Measurements from ENCODE around the gene VKORC1.
A peak's percentile ranks its signal among the peaks of the same experiment; 100 is the strongest.

The VKORC1 gene

GRCh38 chr16:31082368-31083045 lies 12.1 kb downstream of the VKORC1 start:
- no peak for DNase-seq (ENCODE audit: low read depth, low spot score)

- no peak for DNase-seq (ENCODE audit: low read depth, low spot score)
Measured at GRCh38 chr16:31081428-31082351, 12.9 kb downstream of the VKORC1 start.

- no peak for DNase-seq (ENCODE audit: low read depth, low spot score)
Measured at GRCh38 chr16:31080756-31081419, 13.7 kb downstream of the VKORC1 start.

GRCh38 chr16:31080035-31080629 lies 14.5 kb downstream of the VKORC1 start:
- no peak for DNase-seq (ENCODE audit: low read depth, low spot score)

- DNase-seq (ENCODE audit: low read depth, low spot score) = no peak
Measured at GRCh38 chr16:31079342-31079944, 15.2 kb downstream of the VKORC1 start.

DNA sequence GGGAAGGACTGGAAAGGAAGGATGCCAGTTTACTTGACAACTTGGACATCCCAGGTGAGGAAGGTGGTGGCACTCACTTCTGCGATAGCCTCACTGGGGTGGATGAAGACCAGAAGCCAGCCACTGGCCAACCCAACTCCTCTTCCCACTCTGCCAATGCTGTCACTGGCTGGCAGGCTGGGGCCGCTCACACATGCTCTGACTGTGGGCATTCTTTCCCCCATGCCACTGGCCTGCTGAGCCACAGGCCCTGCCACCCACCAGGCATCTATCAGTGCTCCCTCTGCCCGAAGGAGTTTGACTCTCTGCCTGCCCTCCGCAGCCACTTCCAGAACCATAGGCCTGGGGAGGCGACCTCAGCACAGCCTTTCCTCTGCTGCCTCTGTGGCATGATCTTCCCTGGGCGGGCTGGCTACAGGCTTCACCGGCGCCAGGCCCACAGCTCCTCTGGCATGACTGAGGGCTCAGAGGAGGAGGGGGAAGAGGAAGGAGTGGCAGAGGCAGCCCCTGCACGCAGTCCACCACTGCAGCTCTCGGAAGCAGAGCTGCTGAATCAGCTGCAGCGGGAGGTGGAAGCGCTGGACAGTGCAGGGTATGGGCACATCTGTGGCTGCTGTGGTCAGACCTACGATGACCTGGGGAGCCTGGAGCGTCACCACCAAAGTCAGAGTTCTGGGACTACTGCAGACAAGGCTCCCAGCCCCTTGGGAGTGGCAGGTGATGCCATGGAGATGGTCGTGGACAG lies 15.8 kb downstream of the VKORC1 start:
- no peak for DNase-seq (ENCODE audit: low read depth, low spot score)

DNA sequence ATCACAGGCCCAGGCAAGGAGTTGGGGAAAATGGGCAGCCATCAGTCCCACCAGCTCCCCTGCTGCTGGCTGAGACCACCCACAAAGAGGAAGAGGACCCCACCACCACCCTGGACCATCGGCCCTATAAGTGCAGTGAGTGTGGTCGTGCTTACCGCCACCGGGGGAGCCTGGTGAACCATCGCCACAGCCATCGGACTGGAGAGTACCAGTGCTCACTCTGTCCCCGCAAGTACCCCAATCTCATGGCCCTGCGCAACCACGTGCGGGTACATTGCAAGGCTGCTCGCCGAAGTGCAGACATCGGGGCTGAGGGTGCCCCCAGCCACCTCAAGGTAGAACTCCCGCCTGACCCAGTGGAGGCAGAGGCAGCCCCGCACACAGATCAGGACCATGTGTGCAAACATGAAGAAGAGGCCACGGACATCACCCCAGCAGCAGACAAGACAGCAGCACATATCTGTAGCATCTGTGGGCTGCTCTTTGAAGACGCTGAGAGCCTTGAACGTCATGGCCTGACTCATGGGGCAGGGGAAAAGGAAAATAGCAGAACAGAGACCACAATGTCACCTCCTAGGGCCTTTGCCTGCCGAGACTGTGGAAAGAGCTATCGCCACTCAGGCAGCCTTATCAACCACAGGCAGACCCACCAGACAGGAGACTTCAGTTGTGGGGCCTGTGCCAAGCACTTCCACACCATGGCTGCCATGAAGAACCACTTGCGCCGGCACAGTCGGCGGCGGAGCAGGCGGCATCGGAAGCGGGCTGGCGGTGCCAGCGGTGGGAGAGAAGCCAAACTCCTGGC lies 16.8 kb downstream of the VKORC1 start:
- no peak for DNase-seq (ENCODE audit: low read depth, low spot score)

DNA sequence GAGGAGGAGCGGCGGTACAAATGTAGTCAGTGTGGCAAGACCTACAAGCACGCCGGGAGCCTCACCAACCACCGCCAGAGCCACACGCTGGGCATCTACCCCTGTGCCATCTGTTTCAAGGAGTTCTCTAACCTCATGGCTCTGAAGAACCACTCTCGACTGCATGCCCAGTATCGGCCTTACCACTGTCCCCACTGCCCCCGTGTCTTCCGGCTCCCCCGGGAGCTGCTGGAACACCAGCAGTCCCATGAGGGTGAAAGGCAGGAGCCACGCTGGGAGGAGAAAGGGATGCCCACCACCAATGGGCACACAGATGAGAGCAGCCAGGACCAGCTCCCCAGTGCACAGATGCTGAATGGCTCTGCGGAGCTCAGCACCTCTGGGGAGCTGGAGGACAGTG lies 17.6 kb downstream of the VKORC1 start:
- DNase-seq (ENCODE audit: low read depth, low spot score) = no peak

DNA sequence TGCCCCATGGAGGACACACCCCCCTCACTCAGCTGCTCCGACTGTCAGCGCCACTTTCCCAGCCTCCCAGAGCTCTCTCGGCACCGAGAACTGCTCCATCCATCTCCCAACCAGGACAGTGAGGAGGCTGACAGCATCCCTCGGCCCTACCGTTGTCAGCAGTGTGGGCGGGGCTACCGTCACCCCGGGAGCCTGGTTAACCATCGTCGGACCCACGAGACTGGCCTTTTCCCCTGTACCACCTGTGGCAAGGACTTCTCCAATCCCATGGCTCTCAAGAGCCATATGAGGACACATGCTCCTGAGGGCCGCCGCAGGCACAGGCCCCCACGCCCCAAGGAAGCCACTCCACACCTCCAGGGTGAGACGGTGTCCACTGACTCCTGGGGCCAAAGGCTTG lies 18.3 kb downstream of the VKORC1 start:
- no peak for DNase-seq (ENCODE audit: low read depth, low spot score)

DNA sequence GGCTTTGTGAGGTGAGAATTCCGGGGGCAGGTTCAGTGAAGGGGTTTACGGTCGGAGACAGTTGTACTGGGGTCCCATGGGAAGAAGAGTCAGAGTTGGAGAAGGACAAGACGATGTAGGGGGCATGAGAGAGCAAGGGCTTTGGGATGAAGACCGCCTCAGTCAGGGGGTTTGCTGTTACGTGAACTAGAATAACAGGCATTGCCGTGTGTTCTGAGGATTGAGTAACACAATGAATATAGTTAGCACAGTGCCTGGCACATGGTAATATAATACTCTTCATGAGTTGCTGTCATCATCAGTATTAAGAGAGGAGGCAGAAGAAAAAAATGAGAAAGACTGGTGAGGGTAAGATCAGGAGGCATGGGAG lies 19.8 kb downstream of the VKORC1 start:
- no peak for DNase-seq (ENCODE audit: low read depth, low spot score)

DNA sequence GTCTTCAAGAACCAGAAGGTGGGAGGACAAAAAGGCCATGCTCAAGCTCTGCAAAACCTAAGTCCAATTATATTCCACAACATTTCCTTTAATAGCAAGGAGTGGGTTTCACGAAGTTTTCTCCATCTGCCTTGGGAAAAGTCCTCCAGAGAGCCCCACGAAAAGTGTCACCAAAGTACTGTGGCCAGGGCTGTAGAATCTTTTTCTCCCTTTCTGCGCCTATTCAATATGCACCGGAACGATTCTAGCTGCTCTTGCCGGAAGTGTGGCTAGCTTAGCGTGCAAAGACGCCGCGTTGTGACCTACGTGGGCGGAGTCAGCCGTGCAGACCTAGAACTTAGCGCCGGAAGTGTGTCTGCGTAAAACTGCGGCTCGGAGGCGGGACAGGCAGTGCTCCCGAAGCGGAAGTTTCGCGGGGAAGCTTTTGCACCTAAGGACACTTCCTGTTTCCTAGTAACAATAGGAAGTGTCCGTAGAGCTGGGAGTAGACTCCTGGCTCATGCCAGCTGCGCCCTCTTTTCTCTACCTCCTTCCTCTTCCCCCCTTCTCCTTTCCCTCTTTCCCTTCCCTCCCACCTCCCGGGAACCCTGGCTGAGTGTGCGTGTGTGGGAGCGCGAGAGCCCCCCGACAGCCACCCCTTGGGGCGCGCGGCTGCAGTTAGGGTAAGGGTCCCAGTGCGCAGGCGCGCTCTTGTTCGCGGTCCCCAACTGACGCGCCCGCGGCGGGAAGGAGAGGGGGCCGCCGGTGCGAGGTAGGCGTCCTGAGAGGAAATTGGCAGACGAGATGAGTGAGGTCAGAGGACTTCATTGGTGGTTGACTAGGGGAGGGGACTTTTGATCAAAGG lies 20.4 kb downstream of the VKORC1 start, which contains the start of the genes ZNF646 and ZNF668:
ZNF646 (plus strand) TSS at position 453 of the 844 bp plus-strand sequence. CDS start 1,903 bp downstream, outside the sequence.
ZNF668 (minus strand) TSS at position 271 of the 844 bp plus-strand sequence. CDS start 9,781 bp downstream, outside the sequence.
- peak; percentile 99 for DNase-seq (ENCODE audit: low read depth, low spot score)

DNA sequence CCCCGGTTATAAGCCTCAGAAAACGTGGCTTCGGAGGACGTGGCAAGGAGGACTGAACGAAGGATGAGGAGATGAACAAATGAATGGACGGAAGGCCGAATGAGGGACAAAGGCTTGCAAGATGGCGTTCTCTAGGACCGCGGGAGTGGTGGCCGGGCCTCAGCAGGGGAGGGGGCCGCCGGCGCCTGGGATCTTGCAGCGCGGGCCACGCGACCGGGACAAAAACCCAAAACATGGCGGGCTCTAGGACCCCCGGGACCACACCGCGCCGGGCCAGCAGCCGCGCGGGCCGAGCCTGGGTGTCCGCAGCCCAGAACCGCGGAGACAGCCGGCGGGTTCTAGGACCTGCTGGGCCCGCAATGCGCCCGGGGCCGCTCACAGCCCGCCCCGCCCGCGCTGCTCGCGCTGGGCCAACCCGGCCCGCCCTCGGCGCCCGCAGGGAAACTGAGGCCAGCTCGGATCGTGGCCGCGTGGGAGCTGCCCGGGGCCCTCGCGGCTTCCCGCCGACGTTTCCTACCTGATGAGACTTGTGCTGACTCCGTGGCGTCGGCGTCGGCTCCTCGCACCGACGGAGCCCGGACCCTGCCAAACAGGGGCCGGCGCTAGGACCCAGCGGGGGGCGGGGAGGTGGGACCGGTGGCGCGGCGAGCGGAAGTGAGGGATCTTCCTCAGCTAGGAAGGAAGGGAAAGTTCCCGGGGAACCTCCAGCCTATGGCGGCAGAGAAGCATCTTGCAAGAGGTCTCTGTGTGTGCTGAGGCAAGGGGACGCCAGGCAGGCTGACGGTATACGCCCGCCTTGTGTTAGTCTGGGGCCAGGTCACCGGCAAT lies 21.2 kb downstream of the VKORC1 start:
- DNase-seq (ENCODE audit: low read depth, low spot score) = peak; percentile 96

GRCh38 chr16:31072540-31073141 lies 22.0 kb downstream of the VKORC1 start:
- peak; percentile 60 for DNase-seq (ENCODE audit: low read depth, low spot score)

DNA sequence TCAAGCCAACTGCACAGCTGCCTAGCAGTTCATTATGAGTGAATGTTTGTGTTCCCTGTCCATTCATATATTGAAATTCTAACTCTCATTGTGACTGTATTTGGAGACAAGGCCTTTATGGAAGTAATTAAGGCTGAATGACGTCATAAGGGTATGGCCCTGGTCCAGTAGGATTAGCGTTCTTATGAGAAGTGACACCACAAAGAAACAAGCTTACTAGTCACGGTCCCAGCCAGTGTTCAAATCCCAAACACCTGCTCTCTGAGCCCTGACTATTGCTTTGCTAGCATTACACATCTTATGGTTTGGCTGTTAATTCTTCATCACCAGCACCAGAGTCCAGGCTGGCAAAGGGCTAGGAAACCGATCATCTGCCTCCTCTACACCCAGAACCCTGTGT lies 22.7 kb downstream of the VKORC1 start:
- peak; percentile 69 for DNase-seq (ENCODE audit: low read depth, low spot score)

GRCh38 chr16:31067342-31067741 lies 27.3 kb downstream of the VKORC1 start:
- no peak for DNase-seq (ENCODE audit: low read depth, low spot score)

DNA sequence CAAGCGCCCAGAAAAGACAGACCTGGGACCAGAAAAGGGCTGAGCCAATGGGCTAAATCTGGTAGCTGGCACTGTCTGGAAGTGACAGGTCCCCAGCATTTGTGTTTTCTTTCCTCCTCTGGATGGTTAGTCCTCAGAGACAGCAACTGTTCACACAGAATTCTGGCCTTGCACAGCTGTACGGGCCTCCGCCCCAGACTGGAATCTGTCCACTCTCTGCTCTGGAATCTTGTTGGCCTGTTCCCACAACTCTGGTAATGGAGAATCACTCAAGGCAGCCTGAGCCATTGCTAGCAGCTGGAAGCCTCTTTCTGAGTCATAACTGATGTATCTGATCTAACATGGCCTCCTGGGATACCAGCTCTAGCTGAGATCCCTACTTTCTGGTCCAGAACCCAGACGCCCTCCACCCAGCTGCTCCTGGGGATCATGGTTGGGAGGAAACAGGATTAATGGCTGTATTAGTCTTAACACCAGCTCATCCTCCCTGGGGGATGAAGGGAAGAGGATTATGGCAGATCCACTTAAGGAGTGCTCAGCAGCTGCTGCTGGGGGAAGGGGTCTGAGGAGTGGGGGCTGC lies 29.6 kb downstream of the VKORC1 start:
- DNase-seq (ENCODE audit: low read depth, low spot score) = peak; percentile 87
